CD14-positive monocyte (primary cell): ENCODE measurements around the gene BCR. TPM values are rescaled to one million over a fixed set of nuclear protein-coding genes. Genes with fewer than 3 reads are reported as not detected.

Source experiments
- DNase-seq, 3 donors: peaks; one replicate each; pipeline ENCODE4 v3.0.0-alpha.2; 2011 to 2022
- H2AFZ ChIP-seq: 2 replicates; pipeline ENCODE4 v1.6.0; 2012; ENCODE audit warnings: mild to moderate bottlenecking, low read depth, low read length, inconsistent platforms; ENCODE audit not compliant: insufficient read depth, poor library complexity, severe bottlenecking
- H3K27ac ChIP-seq, 2 donors: 1 replicate in 1 of 2; 2 replicates in 1 of 2; pipeline ENCODE4 v1.5.1; 2012 to 2013; ENCODE audit warnings: low read length in 2 of 2, control low read depth in 1 of 2, inconsistent platforms in 1 of 2, low read depth in 1 of 2, mild to moderate bottlenecking in 1 of 2
- H3K27me3 ChIP-seq, 2 donors: one replicate each; pipeline versions ENCODE4 v1.6.0 to v1.6.1; 2011 to 2013; ENCODE audit warnings: low read length in 2 of 2; ENCODE audit not compliant: control insufficient read depth in 2 of 2, insufficient read depth in 2 of 2
- H3K36me3 ChIP-seq, 2 donors: replicated peaks in 1 of 2; 1 replicate in 1 of 2; 2 replicates in 1 of 2; pipeline versions ENCODE4 v1.5.1 to v1.6.1; 2012 to 2013; ENCODE audit warnings: low read length in 2 of 2, control low read depth in 1 of 2, inconsistent platforms in 1 of 2, mild to moderate bottlenecking in 1 of 2; ENCODE audit not compliant: insufficient read depth in 2 of 2, control insufficient read depth in 1 of 2
- H3K4me1 ChIP-seq, 2 donors: 1 replicate in 1 of 2; 2 replicates in 1 of 2; pipeline versions ENCODE4 v1.5.1 to v1.6.1; 2012 to 2013; ENCODE audit warnings: low read length in 2 of 2, control low read depth in 1 of 2, inconsistent platforms in 1 of 2, mild to moderate bottlenecking in 1 of 2, moderate library complexity in 1 of 2; ENCODE audit not compliant: insufficient read depth in 2 of 2, control insufficient read depth in 1 of 2
- H3K4me2 ChIP-seq: replicated peaks from 2 replicates; pipeline ENCODE3; 2012; ENCODE audit warnings: low read length, moderate library complexity, mild to moderate bottlenecking; ENCODE audit not compliant: poor library complexity, severe bottlenecking; ENCODE audit errors: extremely low read depth
- H3K4me3 ChIP-seq, 3 experiments: fragments of 200-600 bp in 1 of 3; sonication (generic) in 1 of 3; replicated peaks in 1 of 3; 1 replicate in 2 of 3; 2 replicates in 1 of 3; pipeline ENCODE4 v1.5.1; 2011 to 2013; ENCODE audit warnings: low read length in 3 of 3, mild to moderate bottlenecking in 3 of 3, control low read depth in 2 of 3, low read depth in 2 of 3, inconsistent platforms in 1 of 3, moderate library complexity in 1 of 3
- H3K79me2 ChIP-seq: 2 replicates; pipeline ENCODE4 v1.6.0; 2012; ENCODE audit warnings: mild to moderate bottlenecking, control low read depth, inconsistent platforms, low read length, moderate library complexity; ENCODE audit not compliant: insufficient read depth
- H3K9ac ChIP-seq: 2 replicates; pipeline ENCODE4 v1.6.0; 2017; ENCODE audit warnings: low read length, mild to moderate bottlenecking; ENCODE audit not compliant: insufficient read depth, poor library complexity, severe bottlenecking
- H3K9me3 ChIP-seq, 2 donors: replicated peaks in 1 of 2; 1 replicate in 1 of 2; 2 replicates in 1 of 2; pipeline versions ENCODE4 v1.5.1 to v1.6.1; 2012 to 2013; ENCODE audit warnings: low read length in 2 of 2, control low read depth in 1 of 2; ENCODE audit not compliant: control insufficient read depth in 1 of 2, insufficient read depth in 1 of 2
- H4K20me1 ChIP-seq: 2 replicates; pipeline ENCODE4 v1.6.0; 2012; ENCODE audit warnings: mild to moderate bottlenecking, low read length, control low read depth, moderate library complexity; ENCODE audit not compliant: insufficient read depth
- H3K27ac Mint-ChIP-seq, 7 donors: one replicate each; pipeline ENCODE4 v1.8.0; 2020; ENCODE audit warnings: mild to moderate bottlenecking in 7 of 7, mixed read lengths in 7 of 7, moderate library complexity in 6 of 7, inconsistent platforms in 2 of 7
- H3K27me3 Mint-ChIP-seq, 3 donors: one replicate each; pipeline ENCODE4 v1.8.0; 2021 to 2022; ENCODE audit warnings: low read depth in 3 of 3, mild to moderate bottlenecking in 3 of 3, mixed read lengths in 3 of 3, moderate library complexity in 3 of 3, inconsistent platforms in 1 of 3
- H3K36me3 Mint-ChIP-seq, 2 donors: one replicate each; pipeline ENCODE4 v1.8.0; 2020; ENCODE audit warnings: mixed read lengths in 2 of 2, inconsistent platforms in 1 of 2, mild to moderate bottlenecking in 1 of 2
- H3K4me1 Mint-ChIP-seq: one replicate; pipeline ENCODE4 v1.8.0; 2020; ENCODE audit warnings: mild to moderate bottlenecking, mixed read lengths
- H3K4me3 Mint-ChIP-seq, 2 donors: one replicate each; pipeline ENCODE4 v1.8.0; 2020; ENCODE audit warnings: mild to moderate bottlenecking in 2 of 2, mixed read lengths in 2 of 2, moderate library complexity in 1 of 2
- H3K9me3 Mint-ChIP-seq, 7 donors: one replicate each; pipeline ENCODE4 v1.8.0; 2020 to 2022; ENCODE audit warnings: mixed read lengths in 7 of 7, mild to moderate bottlenecking in 6 of 7, moderate library complexity in 6 of 7, inconsistent platforms in 2 of 7
- WGBS: methylation state at CpG from one replicate; pipeline ENCODE4 v1.1.5; 2013; ENCODE audit warnings: missing lambda C conversion rate; ENCODE audit not compliant: insufficient coverage; 5-methylcytosine and 5-hydroxymethylcytosine counted together
- intact Hi-C, 2 donors: fragments of 100-400 bp; cut with micrococcal nuclease; formaldehyde crosslinking; loops; one replicate each; pipeline versions ENCODE4 v1.15.0 to v1.15.1; 2023
- polyA plus RNA-seq, 3 donors: library from polyadenylated mRNA; depleted of rRNA in 1 of 3; unstranded in 2 of 3; stranded (reverse) in 1 of 3; fragments of 300-500 nt in 2 of 3; fragments of >200 nt in 1 of 3; fragmentation: Illumina TruSeq in 2 of 3; gene quantifications; 1 replicate in 2 of 3; 2 replicates in 1 of 3; pipeline ENCODE4 v1.2.3, GENCODE V29; 2012 to 2021
- TF ChIP-seq, protein P1 (sequence below): fragments of 200-600 bp; IDR thresholded peaks from one replicate; pipeline ENCODE4 v1.8.0; 2022; ENCODE audit warnings: antibody characterized with exemption, mild to moderate bottlenecking

The BCR gene
- polyA plus RNA-seq, 3 donors = 0.97 to 20.9 (median 0.97) TPM

DNA sequence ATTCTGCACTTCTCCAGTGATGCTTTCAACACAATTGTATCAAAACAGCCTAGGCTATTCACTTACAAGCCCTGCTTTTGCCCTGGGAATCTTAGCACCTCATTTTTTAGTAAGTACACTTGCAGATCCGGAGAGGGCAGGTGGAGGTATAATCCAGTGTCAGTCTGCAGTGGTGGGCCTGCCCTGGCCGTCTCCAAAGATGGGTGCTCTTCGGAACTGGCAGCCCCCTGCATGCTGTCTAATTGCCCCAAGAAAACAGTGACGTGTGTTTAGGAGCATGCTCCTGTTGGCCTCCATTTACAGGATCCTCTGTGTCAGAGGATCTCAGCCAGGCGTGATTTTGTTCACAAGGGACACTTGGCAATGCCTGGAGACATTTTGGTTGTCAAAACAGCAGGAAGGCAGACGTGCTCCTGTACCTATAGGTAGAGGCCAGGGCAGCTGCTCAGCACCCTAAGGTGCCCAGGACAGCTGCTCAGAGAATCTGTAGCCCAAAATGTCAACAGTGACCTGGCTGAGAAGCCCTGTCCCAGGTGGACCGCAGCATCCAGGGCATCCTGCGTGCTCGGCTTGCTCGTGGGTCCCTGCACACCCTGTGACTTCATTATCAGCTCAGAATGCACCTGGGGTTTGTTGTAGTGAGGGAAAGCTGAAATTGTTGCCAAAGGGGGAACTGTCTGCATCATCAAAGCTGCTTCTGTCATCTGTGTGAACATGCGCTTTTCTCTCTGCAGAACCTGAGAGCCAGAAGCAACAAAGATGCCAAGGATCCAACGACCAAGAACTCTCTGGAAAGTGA lies 90.7 kb downstream of the BCR start:
- Mint-ChIP-seq H3K9me3 (peaks cover 0 to 6% (median 0%) of the 10 kb centered on the region in 7 donors), H3K27me3 (peaks cover 0 to under 1% (median 0%) of the 10 kb centered on the region in 3 donors), H3K27ac (no peak overlapping the region), H3K4me3 (no peak overlapping the region), H3K4me1 (no peaks in the 10 kb centered on the region), H3K36me3 (peaks cover 77 to 89% of the 10 kb centered on the region in 2 donors)
- H3K79me2 ChIP-seq = no peaks in the 10 kb centered on the region
- 94% methylated on average over 12 of the region's 12 CpGs for WGBS
- TF ChIP-seq, protein P1, sequence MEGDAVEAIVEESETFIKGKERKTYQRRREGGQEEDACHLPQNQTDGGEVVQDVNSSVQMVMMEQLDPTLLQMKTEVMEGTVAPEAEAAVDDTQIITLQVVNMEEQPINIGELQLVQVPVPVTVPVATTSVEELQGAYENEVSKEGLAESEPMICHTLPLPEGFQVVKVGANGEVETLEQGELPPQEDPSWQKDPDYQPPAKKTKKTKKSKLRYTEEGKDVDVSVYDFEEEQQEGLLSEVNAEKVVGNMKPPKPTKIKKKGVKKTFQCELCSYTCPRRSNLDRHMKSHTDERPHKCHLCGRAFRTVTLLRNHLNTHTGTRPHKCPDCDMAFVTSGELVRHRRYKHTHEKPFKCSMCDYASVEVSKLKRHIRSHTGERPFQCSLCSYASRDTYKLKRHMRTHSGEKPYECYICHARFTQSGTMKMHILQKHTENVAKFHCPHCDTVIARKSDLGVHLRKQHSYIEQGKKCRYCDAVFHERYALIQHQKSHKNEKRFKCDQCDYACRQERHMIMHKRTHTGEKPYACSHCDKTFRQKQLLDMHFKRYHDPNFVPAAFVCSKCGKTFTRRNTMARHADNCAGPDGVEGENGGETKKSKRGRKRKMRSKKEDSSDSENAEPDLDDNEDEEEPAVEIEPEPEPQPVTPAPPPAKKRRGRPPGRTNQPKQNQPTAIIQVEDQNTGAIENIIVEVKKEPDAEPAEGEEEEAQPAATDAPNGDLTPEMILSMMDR = no peak
- no peak overlapping the region for H3K9ac ChIP-seq
- DNase-seq = no peak
- no peak overlapping the region for H3K27ac ChIP-seq
- H3K36me3 ChIP-seq = peaks cover 70 to 93% of the 10 kb centered on the region in 2 donors
- no peak overlapping the region for H3K4me3 ChIP-seq
- H3K4me1 ChIP-seq = no peaks in the 10 kb centered on the region
- H3K9me3 ChIP-seq = no peaks in the 10 kb centered on the region
- no peaks in the 10 kb centered on the region for H4K20me1 ChIP-seq
- intact Hi-C loops = no loop called here
- no peak overlapping the region for H3K4me2 ChIP-seq
- no peak overlapping the region for H2AFZ ChIP-seq
- H3K27me3 ChIP-seq = no peaks in the 10 kb centered on the region

DNA sequence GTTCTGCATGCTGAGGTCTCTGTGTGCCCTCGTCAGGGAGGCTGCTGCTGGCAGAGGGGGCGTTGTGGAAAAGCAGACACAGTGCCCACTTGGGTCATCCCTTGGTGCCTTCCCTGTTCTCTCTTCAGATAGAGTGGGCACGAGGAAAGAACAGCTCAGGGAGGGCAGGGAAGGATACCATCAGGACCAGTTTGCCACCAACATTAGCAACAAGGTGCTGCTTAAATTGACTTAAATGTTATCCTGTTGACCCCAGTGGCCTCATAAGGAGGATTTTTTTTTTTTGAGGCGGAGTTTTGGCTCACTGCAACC lies 91.2 kb downstream of the BCR start:
- peaks cover 76 to 91% of the 10 kb centered on the region in 2 donors for H3K36me3 Mint-ChIP-seq
- peaks cover 72 to 97% of the 10 kb centered on the region in 2 donors for H3K36me3 ChIP-seq
- no peaks in the 10 kb centered on the region for H3K27me3 ChIP-seq
- no peaks in the 10 kb centered on the region for H3K27me3 Mint-ChIP-seq
- WGBS = 100% methylated on average over 3 of the region's 4 CpGs
- no peaks in the 10 kb centered on the region for H4K20me1 ChIP-seq
- H3K9me3 Mint-ChIP-seq = peaks cover 0 to 6% (median 0%) of the 10 kb centered on the region in 7 donors
- no peaks in the 10 kb centered on the region for H3K79me2 ChIP-seq
- no peak overlapping the region for H3K4me3 Mint-ChIP-seq
- H3K4me3 ChIP-seq = no peak overlapping the region
- H3K9ac ChIP-seq = no peak overlapping the region
- TF ChIP-seq, protein P1 = no peak
- no peak for DNase-seq
- intact Hi-C loops = no loop called here
- H3K4me2 ChIP-seq = no peak overlapping the region
- H3K4me1 Mint-ChIP-seq = no peaks in the 10 kb centered on the region
- no peak overlapping the region for H3K27ac ChIP-seq
- H2AFZ ChIP-seq = no peak overlapping the region
- no peak overlapping the region for H3K27ac Mint-ChIP-seq
- H3K4me1 ChIP-seq = no peaks in the 10 kb centered on the region
- H3K9me3 ChIP-seq = no peaks in the 10 kb centered on the region
